GM19463 (cell line): ENCODE measurements around the gene NDC1.
"Not testable (repeated sequence)": the region's sequence is repeated elsewhere in the genome, so short reads cannot be mapped to it uniquely, and the experiment has no call there.

ENCODE experiments used
- ATAC-seq: cut with Tn5 transposase; IDR thresholded peaks from one replicate; pipeline ENCODE4 v1.9.1; 2021; ENCODE audit warnings: mild to moderate bottlenecking, moderate library complexity; ENCODE audit not compliant: unreplicated experiment

Gene NDC1, protein sequence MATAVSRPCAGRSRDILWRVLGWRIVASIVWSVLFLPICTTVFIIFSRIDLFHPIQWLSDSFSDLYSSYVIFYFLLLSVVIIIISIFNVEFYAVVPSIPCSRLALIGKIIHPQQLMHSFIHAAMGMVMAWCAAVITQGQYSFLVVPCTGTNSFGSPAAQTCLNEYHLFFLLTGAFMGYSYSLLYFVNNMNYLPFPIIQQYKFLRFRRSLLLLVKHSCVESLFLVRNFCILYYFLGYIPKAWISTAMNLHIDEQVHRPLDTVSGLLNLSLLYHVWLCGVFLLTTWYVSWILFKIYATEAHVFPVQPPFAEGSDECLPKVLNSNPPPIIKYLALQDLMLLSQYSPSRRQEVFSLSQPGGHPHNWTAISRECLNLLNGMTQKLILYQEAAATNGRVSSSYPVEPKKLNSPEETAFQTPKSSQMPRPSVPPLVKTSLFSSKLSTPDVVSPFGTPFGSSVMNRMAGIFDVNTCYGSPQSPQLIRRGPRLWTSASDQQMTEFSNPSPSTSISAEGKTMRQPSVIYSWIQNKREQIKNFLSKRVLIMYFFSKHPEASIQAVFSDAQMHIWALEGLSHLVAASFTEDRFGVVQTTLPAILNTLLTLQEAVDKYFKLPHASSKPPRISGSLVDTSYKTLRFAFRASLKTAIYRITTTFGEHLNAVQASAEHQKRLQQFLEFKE

DNA sequence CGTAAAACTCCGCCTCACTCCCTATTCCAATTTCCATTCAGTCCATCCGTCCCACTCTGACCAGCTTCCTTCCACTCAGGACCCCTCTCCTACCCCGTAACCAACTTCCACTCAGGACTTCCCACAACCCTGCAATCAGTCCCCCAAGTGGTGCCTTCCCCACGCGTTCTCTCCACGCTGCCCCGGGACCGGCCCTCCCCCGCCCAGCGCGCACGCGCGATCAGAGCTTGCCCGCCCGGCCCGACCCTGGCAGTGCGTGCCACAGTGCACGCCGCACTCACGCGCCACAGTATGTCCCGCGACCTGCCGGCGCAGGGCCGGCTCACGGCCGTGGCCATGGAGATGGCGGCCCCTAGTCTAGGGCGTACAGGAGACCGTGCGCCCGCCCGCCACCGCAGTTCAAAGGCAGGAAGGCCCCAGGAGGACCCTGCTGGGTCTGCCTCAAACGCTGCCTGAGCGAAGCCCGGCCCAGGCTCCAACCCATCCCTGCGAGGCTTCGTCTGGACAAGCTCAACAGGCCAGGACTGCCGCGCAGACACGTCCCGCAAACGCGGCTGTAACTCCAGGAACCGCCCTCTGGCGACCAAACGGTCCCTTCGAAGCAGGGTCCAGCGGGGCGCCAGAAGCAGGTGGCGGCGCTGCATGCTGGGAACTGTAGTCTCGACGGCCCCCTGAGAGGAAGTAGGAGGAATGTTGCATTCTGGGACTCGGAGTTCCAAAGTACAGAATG lies at the start of gene NDC1:
TSS of gene NDC1 (minus strand) at position 373 of the 730 bp plus-strand sequence. CDS start at position 338, 35 bp downstream.
- peak; percentile 83 for ATAC-seq

DNA sequence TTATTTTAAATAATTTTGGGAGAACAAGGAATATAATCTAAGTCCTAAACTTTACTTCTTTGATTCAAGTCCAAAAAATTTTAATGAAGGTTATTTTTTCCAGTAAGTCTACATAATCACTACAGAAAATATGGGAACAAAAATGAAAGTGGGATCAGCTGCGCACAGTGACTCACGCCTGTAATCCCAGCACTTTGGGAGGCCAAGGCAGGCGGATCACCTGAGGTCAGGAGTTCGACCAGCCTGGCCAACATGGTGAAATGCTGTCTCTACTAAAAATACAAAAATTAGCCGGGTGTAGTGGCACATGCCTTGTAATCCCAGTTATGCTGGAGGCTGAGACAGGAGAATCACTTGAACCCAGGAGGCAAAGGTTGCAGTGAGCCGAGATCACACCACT lies 45.5 kb upstream of the NDC1 start:
- ATAC-seq: not testable (repeated sequence)

DNA sequence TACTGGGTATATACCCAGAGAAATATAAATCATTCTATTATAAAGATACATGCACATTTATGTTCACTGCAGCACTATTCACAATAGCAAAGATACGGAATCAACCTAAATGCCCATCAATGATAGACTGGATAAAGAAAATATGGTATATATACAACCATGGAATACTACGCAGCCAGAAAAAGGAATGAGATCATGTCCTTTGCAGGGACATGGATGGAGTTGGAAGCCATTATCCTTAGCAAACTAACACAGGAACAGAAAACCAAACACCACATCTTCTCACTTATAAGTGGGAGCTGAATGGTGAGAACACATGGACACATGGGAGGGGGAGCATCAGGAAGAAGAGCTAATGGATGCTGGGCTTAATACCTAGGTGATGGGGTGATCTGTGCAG lies 43.8 kb upstream of the NDC1 start:
- not testable (repeated sequence) for ATAC-seq

DNA sequence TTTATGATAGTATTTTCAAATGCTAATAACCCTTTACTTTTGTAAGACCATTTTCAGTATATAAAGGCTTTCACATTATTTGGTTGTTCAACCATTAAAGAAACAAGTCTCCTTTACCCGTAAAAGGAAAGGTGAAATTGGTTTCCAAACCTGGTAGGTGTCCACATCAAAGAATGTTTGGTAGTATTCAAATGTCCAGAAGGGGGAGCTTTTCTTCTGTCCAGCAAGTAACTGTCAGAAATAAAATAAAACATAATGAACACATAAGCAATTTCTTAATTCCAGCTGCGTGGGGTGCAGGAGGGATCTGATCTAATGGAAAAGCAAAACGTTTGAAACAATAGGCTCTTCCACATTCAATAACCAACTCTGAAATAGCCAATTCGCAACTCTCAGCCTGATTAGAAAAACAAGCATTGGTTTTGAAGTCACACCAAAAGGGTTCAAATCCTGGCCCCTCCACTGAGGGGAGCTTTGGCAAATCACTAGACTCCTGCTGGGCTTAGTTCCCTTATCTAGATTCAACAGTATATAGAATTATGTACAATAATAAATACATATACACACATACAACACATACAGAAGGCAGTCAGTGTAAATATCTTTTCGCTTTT lies 40.5 kb upstream of the NDC1 start:
- ATAC-seq: no peak

DNA sequence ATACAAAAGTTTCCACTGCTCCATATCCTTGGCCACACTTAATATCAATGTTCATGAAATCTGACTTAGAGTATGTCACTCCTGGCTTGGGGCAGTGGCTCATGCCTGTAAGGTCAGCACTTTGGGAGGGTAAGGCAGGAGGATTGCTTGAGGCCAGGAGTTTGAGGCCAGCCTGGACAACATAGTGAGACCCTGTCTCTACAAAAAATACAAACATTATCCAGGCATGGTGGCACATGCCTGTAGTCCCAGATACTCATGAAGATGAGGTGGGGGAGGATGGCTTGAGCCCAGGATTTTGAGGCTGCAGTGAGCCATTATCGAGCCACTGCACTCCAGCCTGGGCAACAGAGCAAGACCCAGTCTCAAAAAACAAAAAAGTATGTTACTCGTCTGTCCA lies 37.1 kb upstream of the NDC1 start:
- ATAC-seq: not testable (repeated sequence)

DNA sequence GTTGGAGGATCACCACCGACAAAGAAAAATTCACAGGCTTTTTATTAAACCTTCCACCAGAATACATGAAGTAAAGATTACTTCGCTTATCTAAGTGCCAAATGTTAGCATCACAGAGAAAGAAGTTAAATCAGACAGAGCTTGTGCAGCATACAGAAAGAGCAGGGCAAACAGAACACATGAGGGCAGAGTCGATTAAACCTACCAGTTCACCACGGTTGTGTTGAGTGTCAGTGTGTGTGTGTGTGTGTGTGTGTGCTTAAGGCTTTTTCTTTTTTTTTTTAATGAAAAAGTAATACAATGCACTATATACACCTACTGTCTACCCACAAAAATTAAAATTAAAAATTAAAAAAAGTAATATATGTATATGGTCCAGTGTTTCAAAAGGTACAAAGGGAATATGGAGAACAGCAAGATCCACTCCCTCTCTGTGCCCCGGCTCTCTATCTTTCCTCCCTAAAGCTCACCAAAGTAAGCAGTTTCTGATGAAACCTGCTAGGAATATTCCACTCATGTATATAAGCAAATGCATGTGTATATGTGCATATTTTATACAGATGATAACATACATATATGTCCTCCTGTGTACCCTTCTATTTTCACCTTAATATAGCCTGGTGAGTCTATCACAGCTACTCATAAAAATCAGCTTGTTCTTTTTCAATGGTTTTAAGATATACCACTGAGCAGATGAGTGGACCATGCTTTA lies 33.8 kb upstream of the NDC1 start:
- no peak for ATAC-seq

DNA sequence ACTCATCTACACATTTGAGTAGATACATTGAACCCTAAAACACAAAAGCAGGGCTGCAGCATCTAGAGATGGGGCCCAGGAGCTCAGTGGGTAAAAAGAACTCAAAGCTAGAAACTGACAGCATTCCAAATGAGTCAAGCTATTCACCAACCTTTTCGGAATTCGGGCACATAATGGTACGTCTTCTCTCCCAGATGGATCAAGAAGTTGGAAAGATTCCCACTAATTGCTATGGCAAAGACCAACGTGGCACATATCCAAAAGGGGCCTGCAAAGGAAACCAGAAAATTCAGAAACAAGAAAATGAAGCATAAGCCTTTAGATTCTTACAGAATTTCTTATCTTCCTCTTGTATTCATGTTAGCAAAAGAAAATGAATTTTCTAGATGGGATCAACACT lies 33.1 kb upstream of the NDC1 start:
- ATAC-seq: no peak

DNA sequence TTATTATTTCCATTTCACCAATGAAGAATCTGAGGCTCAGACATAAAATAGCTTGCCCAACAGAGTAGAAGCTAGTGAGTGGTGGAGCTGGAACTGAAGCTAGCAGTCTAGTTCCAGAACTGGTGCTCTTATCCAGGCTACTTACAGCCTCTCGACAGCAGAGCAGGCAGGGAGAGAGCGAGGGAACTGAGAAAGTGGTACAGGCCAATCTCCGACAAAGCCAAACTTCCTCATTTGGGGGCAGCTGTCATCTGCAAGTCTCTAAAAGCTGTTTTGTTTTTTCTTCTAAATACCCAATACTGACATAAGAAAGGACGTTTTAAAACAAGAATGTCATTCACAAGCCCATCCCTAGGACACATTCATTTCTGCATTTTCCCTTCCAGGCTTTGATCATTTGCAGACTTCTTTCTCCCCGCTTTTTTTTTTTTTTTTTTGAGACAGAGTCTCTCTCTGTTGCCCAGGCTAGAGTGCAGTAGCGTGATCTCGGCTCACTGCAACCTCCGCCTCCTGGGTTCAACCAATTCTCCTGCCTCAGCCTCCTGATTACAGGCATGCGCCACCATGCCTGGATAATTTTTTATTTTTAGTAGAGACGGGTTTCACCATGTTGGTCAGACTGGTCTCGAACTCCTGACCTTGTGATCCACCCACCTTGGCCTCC lies 31.5 kb upstream of the NDC1 start:
- no peak for ATAC-seq

DNA sequence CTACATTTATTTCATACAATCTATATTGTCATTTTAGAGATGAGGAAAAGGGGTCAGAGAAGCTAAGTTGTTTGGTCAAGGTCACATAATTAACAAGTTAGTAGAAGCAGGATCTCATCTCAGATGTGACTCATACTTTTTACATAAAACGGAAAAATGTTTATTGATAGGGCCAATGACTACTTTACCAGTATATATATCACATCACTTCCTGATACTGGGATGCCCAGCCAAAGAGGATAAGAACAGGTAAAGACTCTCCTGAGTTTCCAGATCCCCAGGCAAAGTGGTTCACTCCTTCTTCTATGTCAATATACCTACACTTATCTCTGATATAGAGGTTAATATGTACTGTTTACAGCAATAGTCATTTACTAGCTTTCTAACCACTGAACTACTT lies 30.5 kb upstream of the NDC1 start:
- ATAC-seq: no peak

DNA sequence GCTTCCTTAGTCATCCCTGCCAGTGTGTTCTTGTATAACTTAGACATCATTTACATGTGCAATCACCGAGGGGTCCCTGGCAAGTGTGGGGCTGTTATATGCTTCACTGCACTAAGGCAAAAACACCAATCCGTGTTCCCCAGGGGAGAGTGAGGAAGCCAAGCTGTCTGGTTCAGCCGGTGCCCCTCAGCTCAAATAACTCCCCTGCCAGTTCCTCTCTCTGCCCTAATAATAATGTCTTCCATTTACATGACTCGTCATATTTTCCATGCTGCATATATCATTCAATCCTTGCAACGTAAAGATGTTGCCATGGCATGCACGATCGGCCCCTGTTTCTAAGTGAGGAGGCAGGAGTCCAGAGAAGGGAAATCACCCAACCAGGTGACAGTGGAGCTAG lies 24.4 kb upstream of the NDC1 start:
- no peak for ATAC-seq

DNA sequence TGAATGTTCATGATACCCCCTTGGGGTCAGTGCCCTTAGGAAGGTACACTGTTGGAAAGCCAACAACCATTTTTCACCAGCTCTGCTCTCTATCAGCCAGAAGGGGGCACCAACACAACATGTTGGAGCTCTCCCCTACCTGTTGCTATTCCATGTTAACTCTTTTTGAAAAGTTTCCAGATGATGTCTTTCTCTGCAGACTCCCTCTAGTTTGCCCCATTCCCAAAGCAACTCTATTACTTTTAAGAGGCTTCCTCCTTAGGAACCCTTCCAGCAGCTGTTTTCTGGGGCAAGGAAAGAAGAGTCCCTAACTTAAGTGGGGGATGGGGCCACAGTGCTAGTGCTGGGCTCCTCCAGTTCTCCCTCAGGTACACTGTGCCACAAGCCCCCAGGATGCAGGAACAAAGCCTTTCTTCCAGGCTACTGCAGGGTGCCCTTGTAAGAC lies 22.9 kb upstream of the NDC1 start:
- no peak for ATAC-seq

DNA sequence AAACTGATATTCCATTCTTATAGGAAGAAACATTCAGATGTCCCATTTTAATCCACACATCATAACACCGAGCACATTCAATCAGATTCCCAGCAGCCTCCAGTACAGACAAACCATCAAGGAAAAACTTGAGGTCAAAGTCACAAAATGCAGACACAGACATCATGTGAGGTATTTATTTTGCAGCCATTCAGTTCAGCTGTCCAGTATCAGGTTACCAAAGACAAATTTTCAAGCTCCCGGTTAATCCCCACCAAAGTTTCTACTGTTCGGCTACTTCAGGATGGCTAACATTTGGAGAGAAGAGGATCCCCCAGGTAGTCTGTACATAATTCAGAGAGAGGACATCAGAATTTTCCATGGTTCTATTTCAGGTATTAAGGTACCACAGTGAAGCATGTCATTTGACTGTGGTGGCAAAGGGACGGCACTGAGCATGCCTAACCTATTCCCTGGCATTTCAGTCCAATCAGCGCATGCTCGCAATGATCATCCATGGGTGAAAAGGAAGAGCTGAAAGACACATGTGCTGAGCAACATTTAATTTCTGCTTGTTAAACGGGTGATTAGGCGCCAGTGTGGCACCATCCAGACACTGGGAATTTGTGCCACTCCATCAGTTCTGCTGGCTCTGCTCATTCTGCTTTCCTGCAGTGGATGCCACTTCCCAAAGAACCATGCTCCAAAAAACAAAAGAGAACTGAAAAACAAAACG lies 13.6 kb upstream of the NDC1 start:
- ATAC-seq: no peak

DNA sequence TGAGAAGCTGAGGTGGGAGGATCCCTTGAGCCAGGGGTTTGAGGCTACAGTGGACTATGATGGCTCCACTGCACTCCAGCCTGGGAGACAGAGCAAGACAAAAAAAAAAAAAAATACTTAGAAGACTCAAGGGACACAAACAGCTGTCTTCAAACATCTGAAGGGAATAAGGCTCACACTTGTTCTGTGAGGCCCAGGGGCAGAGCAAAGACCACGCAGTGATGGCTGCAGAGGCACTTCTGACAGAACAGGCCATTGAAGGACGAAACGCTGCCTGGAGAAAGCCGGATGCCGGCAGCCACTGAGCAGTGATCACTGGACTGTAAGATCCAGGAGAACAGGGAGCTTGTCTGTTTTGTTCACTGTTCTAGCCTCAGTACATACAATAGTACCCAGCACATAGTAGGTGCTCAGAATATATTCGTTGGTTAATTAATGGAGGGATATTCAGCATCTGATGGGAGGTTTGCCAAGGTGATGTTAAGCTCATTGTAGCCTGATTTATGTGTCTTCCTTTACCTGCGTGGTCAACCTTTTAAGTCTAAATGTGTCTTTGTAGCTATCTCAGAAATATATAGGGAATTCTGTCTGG lies 12.1 kb upstream of the NDC1 start:
- ATAC-seq: no peak

DNA sequence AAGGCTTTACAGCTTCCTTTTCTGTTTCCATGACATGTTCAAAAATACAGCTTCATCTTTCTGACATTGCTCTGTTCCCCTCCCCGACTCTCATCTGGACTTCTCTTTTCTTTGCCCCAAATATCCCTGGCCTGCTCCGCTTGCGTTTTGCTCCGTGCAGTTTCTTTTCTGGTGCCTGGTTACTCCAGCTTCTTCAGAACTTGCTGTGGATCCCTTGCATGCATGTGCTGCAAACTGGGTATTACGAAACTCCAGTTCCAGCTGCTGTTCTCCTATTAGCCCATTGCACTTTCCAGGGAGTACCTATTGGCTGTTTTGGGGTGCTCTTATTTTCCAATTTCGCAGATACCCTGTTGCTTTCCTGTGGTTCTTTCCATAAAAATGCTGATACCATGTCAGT lies 9.9 kb upstream of the NDC1 start:
- no peak for ATAC-seq

DNA sequence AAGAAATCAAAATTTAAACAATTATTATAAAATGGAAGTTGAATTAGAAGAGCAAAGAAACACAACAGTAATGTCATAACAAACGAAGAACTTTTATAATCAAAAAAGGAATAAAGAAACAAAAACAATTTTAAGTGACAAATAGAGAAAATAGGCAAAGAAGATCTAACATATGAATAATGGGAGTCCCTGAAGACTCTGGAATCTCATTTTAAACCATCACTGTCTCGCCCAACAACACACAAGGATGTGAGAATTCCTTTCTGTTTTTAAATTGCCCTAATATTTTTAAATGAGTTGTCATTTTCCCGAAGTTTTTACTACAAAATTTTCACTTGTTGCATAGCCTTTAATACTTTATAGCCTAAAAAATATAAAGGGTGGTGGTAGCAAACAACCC lies 4.3 kb upstream of the NDC1 start:
- no peak for ATAC-seq

DNA sequence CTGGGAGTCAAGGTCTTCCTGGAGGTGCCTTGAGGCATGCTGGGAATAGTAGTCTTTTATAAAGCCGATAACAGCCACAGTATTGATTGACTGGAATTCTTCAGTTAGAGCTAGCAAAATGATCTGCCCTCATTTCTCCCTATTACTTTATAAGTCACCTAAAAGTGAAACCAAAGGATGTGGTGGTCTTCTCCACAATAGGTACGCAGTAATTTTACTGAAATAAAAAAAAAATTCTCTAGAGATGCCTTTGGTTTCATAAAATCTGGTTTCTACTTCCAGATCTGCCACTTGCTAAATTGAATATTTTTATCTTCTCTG lies 518 bp upstream of the NDC1 start:
- no peak for ATAC-seq

DNA sequence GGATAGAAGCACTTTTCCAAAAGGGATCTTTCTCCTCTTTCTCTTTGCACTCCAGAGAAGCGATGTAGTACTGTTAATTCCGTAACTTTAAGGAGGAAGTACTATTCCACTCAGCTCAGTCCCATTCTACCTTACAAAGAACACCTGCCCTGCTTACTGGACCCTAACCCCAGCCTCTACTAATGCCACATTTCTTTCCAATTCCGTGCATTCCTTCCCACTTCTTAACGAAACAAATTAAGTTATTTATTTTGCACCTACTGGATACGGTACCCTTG lies 511 bp downstream of the NDC1 start:
- no peak for ATAC-seq

DNA sequence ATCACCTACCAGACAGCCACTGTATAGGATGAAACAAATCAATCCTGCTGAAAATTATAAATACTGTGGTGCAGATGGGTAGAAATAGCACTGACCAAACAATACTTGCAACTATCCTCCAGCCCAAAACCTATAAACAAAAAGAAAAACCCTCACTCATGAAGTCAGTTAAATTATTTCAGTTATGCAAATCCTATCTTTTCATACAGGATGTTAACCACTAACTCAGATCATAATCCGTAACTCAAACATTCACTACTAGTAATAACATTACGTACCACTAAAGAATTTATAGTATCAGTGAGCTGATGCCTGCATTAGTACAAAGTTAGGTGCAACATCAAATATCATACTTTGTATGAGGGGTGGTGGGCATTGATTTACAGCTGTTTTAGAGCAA lies 2.6 kb downstream of the NDC1 start:
- ATAC-seq: no peak

DNA sequence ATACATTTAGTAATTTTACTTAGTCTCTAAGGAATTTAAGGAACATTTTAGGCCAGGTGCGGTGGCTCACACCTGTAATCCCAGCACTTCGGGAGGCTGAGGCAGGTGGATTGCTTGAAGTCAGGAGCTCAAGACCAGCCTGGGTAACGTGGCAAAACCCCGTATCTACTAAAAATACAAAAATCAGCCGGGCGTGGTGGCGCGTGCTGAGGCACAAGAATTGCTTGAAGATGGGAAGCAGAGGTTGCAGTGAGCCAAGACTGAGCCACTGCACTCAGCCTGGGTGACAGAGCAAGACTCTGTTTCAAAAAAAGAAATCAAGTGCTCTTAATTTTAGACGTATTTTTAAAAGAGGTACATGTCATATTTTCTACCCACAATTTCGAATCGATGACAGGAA lies 3.3 kb downstream of the NDC1 start:
- ATAC-seq: no peak

DNA sequence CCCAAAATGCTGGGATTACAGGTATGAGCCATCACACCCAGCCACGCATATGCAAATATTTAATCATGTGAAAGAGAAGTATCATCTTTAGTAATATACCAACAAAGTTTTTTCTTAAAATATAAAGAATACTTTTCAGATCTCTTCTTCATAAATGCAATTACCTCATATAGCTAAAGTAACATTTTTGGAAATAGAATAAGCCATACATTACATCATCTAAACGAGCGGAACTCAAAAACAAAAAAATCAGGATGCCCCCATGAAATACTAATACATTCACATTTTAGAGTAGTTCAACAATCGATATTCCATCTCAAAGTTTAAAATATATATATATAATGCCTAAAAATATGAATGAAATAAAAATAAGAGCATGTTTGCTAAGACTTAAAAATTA lies 4.7 kb downstream of the NDC1 start:
- ATAC-seq: no peak
